ENCODE data around the gene IFNGR1. TPM values are rescaled to one million over a fixed set of nuclear protein-coding genes. Genes with fewer than 3 reads are reported as not detected.
"Not testable (repeated sequence)": the region's sequence is repeated elsewhere in the genome, so short reads cannot be mapped to it uniquely, and the experiment has no call there.

Gene IFNGR1
- total and polyA plus RNA-seq, 10 of the 15 experiments (the other 5 are each of a cell fraction or from before 2014, with no cell fraction given), result 89.0 to 296 (median 138) TPM

DNA sequence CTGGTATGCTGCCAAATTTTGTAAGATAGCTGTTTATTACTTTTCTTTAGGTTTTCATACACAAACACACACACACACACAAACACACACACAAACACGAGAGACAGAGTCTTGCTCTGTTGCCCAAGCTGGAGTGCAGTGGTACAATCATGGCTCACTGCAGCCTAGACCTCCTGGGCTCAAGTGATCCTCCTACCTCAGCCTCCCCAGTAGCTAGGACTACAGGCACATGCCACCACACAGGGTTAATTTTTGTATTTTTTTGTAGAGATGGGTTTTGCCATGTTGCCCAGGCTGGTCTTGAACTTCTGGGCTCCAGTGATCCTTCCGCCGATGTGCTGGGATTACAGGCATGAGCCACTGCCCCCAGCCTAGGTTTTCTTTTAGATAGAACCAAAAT lies 3.6 kb downstream of the IFNGR1 start:
- in situ Hi-C loops (cut with MboI), result loop anchor here (5.0 kb wide), 1 partner anchor 113 kb away; no protein-coding TSS in a partner anchor
- Histone ChIP-seq H3K27ac (ENCODE audit: control insufficient read depth, insufficient read depth) (peak overlapping the region; percentile 94), H3K9me3 (replicated peaks; ENCODE audit: control insufficient read depth, insufficient read depth, low read length) (peaks cover 11% of the 10 kb centered on the region), H3K9ac (ENCODE audit: control insufficient read depth, insufficient read depth, low read length) (peak overlapping the region; percentile 86), H3K79me2 (ENCODE audit: control insufficient read depth, insufficient read depth, low read length) (peaks cover 93% of the 10 kb centered on the region), H3K36me3 (ENCODE audit: control insufficient read depth in 2 of 2, insufficient read depth in 2 of 2, low read length in 1 of 2) (peaks cover 3 to 19% of the 10 kb centered on the region in 2 experiments), H3K4me2 (ENCODE audit: control insufficient read depth, insufficient read depth) (peak overlapping the region; percentile 72), H3K4me3 (peak overlapping the region; percentile 64)
- H2AFZ ChIP-seq (ENCODE audit: control insufficient read depth, low read depth, low read length); intact Hi-C loops (cut with micrococcal nuclease; ENCODE audit: unreplicated experiment); H4K20me1 ChIP-seq (ENCODE audit: control insufficient read depth, insufficient read depth); H3K4me1 ChIP-seq (ENCODE audit: control insufficient read depth, insufficient read depth, low read length); BruUV-seq (replicated peaks); H3K27me3 ChIP-seq (replicated peaks in 1 of 2; ENCODE audit: control insufficient read depth in 2 of 2, insufficient read depth in 2 of 2, low read length in 1 of 2); ATAC-seq; DNase-seq (ENCODE audit: low read depth, low spot score); FAIRE-seq: not testable (repeated sequence)
- TF ChIP-seq POLR2AphosphoS5 (IDR thresholded peaks at IDR 0.05; ENCODE audit: low read length) (peak; percentile 53; the same call in 1 of the 2 replicates), HDGF (IDR thresholded peaks at IDR 0.05) (peak; percentile 72; the same call in 1 of the 2 replicates), NBN (IDR thresholded peaks at IDR 0.05) (0 out of 2 replicates have a peak, but pooled peaks have one; percentile 16), WRNIP1 (IDR thresholded peaks at IDR 0.05; ENCODE audit: borderline replicate concordance, low read depth, low read length) (0 out of 2 replicates have a peak, but pooled peaks have one; percentile 48), POLR2A (IDR thresholded peaks at IDR 0.05; ENCODE audit: low read depth, low read length) (0 out of 2 replicates have a peak, but pooled peaks have one; percentile 30)
- TF ChIP-seq, protein P1, sequence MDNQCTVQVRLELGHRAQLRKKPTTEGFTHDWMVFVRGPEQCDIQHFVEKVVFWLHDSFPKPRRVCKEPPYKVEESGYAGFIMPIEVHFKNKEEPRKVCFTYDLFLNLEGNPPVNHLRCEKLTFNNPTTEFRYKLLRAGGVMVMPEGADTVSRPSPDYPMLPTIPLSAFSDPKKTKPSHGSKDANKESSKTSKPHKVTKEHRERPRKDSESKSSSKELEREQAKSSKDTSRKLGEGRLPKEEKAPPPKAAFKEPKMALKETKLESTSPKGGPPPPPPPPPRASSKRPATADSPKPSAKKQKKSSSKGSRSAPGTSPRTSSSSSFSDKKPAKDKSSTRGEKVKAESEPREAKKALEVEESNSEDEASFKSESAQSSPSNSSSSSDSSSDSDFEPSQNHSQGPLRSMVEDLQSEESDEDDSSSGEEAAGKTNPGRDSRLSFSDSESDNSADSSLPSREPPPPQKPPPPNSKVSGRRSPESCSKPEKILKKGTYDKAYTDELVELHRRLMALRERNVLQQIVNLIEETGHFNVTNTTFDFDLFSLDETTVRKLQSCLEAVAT (IDR thresholded peaks at IDR 0.05), result peak; percentile 93
- ChIA-PET POLR2A (interaction anchor here (0.6 to 4.9 kb wide), 10 partner anchors 12 to 119 kb away, joined by 3 to 37 read pairs (median 7); no protein-coding TSS in a partner anchor), SMC1A (ENCODE audit: uncharacterized antibody, unreplicated experiment) (interaction anchor here (0.6 to 7.9 kb wide), 22 partner anchors 12 to 447 kb away, joined by 3 to 89 read pairs (median 5); no protein-coding TSS in a partner anchor), CTCF (interaction anchor here (0.8 to 3.1 kb wide), 10 partner anchors 13 to 139 kb away, joined by 3 to 14 read pairs (median 4); no protein-coding TSS in a partner anchor), RAD21 (ENCODE audit: unreplicated experiment) (interaction anchor here (0.8 to 8.0 kb wide), 15 partner anchors 10 to 120 kb away, joined by 3 to 68 read pairs (median 5); partner anchors contain the start of gene IL22RA2)
- 82% methylated on average over 3 of the region's 3 CpGs for WGBS (ENCODE audit: insufficient coverage, insufficient replicate concordance, low lambda C conversion rate, missing lambda C conversion rate)

All from GM12878 (cell line).